ENCODE measurements around the gene SPPL2B.

Gene SPPL2B

DNA sequence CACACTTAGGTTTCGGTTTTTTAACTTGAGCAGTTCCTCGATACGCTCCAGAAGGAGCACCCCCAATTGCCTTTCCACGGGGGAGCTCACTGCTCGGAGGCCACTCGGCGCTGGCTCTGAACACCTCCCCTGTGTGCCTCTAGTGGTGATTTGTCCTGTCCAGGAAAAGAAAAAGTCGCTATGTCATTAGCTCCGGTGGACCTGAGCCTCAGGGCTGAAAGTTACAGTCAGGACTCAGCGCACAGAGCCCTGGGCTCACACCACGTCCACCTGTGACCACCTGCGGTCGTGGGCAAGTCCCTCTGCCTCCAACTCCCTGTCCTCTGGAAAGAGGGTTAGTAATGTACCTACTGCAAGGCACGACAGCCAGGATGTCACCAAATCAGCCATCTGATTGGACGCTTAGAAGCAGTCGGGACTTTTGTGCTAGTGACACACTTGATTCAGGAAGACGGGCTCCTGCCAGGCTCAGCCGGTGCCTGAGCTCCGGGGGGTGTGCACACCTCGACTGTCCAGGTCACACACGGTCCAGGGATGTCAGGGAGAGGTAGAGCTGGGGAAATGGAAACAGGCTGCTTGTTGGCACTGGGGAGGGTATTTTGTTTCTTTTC lies 27.7 kb downstream of the SPPL2B start:
- no peak for DNase-seq

DNA sequence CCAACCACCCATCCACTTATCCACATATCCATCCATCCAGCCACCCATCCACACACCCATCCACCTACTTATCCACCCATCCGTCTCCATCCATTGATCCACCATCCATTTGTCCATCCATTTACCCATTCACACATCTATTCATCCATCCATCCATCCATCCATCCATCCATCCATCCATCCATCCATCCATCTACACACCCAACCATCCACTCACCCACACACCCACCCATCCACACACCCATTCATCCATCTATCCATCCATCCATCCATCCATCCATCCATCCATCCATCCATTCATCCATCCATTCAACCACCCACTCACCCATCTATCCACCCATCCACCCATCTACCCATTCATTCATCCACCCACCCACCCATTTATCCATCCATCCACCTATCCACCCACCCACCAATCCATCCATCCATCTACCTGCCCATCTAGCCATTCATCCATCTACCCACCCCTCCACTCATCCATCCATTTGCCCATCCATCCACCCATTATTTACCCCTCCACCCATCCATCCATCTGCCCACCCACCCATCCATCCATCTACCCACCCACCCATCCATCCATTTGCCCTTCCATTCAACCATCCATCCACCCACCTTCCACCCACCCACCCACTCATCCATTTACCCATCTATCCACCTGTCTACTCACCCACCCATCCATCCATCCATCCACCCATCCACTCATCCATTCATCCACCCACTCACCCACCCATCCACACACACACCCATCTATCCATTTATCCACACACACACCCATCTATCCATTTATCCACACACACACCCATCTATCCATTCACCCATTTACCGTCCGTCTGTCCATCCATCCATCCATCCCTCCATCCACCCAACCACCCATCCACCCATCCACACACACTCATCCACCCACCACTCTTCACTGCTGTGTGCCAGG lies 29.1 kb downstream of the SPPL2B start:
- no peak for DNase-seq

DNA sequence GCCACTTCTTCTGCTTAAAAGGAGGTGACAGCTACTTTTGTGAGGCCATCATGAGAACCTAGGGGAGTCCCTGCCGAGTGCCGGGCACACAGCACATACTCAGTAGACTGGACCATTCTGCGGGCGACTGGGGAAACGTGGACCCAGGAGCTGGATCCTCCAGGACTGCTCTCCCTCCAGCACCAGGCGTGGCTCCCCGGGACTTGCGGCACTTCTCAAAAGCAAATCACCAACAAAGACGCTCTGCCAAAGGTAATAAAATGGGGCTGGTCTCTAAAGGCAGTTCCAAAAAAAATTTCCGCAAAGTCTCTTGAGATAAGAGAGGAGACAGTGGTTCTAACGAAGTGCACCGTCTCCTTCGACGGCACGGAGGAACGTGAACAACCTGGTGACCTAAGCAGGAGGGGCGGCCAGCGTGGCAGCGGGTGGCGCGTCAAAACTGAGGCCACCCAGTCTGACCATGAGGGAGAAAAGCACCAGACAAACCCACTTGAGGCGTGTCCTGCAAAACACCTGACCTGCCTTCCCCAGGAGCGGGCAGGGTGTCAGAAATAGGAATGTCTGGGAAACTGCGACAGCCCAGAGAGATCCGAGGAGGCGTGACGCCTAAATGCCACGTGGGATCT lies 30.2 kb downstream of the SPPL2B start:
- DNase-seq = no peak

DNA sequence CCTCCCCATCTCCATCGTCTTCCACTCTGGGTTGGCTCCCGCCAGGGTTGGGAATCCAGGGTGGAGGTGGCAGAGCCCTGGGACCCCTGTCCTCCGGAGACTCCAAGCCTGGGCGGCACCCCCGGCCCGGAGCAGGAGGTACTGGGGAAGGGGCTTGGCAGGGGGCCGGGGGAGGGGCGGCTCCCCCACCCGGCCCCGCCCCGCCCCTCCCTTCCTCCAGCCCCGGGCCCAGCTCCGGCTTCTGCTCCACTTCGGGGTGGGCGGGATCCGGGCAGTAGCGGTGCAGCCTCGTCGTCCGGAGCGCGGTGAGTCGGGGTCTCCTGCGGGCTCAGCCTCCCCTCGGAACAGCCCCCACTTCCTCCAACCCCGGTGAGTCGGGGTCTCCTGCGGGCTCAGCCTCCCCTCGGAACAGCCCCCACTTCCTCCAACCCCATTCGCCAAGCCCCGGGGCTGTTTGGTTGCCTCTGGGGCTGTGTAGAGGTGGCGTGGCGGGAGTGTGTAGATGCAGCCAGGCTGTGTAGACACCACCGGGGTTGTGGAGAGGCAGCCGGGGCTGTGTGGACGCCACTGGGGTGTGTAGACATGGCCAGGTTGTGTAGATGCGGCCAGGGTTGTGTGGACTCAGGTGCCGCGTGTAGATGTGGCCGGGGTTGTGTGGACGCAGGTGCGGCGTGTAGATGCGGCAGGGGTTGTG lies 31.7 kb downstream of the SPPL2B start, which contains the start of gene TMPRSS9:
TMPRSS9 (plus strand) TSS at position 274 of the 694 bp plus-strand sequence. CDS start 29,521 bp downstream, outside the sequence.
- DNase-seq = no peak

DNA sequence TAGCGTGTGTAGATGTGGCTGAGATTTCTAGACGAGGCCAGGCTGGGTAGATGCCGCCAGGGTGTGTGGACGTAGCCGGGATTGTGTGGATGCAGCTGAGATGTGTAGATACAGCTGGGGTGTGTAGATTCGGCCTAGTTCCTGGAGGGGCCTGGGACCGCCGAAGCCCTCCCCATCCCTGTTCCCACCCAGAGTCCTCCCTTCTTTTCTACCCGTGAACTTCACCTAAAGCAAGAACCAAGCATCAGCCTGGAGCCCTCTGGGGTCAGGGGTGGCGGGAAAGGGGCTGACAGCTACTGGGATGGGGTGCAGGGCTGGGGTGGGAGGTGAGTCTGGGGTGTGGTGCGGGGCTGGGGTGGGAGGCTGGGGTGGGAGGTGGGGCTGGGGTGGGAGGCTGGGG lies 32.3 kb downstream of the SPPL2B start:
- no peak for DNase-seq

DNA sequence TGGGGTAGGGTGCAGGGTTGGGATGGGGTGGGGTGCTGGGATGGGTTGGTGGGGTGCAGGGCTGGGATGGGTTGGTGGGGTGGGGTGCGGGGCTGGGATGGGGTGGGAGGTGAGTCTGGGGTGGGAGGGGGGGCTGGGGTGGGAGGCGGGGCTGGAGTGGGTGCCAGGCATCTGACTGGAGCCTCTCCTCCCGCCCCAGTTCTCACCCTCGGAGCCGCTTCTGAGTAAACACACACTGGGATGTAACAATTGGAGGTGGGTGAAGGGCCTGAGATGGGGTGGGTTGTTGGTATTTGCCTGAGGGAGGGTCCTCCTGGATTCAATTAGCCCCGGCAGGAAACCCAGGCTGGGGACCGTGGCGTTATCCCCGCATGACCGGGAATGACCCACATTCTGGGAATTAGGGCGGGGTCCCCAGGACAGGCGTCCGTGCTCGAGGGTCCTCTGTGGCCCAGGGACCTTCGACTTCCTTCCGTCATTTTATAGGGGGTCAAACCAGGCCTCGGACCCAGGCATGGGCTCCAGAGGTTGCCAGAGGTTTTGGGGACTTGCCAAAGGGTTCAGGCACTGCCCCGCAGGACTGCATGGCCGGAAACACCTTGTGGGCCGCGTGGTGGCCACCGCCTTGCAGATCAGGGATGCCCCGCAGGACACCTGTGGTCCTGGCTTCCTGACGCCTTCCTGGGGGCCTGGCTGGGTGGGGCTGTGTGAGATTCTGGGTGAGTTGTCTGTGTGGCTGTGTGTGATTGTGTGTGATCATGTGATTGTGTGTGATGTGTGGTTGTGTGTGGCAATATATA lies 33.0 kb downstream of the SPPL2B start:
- no peak for DNase-seq

DNA sequence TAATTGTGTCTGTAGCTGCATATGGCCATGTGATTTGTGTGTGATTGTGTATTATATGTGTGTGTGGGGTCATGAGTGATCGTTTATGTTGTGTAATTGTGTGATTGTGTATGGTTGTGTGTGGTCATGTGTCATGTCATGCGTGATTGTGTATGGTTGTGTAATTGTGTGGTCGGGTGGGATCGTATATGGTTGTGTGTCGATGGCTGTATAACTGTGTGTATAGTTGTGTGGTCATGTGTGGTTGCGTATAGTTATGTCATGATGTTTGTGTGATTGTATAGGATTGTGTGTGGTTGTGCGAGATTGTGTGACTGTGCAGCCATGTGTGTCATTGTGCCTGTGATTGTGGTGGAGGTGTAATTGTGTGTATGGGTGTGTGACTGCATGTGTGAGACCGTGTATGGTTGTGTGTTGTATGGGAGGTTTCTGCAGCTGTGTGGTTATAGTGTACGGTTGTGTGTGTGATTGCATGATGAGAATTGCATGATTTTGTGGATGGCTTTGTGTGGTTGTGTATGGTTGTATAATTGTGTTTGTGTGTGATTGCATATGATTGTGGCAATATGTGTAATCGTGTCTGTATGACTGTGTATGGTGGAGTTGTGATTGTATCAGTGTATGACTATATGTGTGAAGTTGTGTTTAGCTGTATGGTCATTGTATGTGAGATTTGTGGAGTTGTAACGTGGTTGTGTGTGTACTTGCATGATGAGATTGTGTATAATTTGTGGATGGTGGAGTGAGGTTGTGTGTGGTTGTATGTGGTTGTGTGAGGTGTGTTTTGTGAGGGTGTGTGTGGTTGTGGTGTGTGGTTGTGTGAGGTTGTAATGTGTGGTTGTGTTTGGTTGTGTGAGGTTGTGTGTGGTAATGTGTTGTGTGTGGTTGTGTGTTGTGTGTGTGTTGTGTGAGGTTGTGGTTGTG lies 33.8 kb downstream of the SPPL2B start:
- no peak for DNase-seq

DNA sequence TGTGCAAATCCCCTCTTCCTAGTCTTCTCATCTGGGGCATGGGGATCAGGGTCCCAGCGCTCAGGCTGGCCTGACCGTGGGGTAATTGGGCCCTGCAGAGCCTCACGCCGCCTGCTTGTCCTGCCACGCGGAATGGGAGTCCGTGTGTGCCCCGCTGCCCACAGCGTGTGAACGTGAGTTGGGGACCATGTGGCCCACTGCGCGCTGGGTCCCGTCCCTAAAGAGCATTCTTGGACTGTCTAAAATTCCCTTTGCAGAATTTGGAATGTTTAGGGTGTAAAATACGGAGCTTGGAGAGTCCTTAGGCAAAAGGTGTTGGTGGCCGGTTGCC lies 34.5 kb downstream of the SPPL2B start:
- no peak for DNase-seq

DNA sequence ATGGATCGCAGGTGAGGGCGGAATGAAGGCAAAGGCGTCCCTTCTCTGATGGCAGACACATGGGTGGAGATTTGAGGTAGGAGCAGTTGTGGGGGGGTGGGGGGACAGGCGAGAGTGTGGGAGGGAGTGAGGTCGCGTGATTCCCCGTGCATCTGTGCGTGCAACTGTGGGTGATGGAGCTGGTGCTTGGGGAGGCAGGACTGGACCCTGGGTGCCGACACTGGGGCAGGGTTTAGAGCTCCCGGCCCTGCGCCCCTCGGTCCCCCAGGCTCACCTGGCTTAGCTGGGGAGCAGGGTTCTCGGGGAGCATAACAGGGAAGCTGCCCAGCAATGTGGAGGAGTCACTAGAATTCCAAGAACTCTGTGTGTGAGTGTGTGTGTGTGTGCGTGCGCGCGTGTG lies 34.9 kb downstream of the SPPL2B start:
- DNase-seq = no peak

DNA sequence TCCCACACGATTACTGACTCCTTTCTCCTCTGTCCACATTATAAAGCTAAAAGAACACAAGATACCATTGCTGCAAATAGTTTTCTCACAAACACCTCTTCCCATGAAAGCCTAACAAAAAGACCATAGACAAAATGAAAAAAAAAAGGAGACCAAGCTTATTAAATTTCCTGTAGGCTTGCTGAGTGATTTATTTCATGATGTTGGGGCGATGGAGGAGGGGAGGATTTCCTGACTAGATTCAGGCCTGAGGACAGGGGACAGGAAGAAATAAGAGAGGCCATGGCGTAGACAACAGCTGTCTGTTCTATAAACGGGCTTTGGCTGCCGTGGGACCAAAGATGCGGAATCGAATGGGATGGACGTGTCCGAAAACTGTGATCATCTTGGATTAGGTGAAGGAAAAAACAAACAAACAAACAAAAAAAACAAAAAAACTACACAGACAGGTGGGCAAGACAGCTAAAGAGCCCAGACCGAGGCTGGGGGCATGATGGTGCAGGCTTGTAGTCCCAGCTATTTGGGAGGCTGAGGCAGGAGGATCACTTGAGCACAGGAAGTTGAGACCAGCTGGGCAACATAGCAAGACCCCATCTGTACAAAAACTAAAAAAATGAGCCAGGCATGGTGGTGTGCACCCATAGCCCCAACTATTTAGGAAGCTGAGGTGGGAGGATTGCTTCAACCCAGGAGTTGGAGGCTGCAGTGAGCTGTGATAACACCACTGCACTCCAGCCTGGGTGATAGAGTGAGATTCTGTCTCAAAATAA lies 36.9 kb downstream of the SPPL2B start:
- no peak for DNase-seq

DNA sequence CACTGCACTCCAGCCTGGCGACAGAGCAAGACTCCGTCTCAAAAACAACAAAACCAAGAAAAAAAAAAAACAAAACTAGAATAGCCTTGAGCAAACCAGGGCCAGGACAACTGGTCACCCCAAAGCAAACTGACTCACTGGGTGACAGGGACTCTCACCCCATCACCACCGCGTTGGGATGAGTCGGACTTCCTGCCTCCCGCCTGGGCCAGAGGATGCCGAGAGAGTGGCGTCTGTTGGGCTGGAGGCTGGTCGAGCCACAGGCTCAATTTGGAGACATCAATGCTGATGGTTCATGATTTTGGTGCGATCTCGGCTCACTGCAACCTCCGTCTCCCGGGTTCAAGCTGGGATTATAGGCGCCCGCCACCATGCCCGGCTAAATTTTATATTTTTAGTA lies 43.2 kb downstream of the SPPL2B start:
- no peak for DNase-seq

DNA sequence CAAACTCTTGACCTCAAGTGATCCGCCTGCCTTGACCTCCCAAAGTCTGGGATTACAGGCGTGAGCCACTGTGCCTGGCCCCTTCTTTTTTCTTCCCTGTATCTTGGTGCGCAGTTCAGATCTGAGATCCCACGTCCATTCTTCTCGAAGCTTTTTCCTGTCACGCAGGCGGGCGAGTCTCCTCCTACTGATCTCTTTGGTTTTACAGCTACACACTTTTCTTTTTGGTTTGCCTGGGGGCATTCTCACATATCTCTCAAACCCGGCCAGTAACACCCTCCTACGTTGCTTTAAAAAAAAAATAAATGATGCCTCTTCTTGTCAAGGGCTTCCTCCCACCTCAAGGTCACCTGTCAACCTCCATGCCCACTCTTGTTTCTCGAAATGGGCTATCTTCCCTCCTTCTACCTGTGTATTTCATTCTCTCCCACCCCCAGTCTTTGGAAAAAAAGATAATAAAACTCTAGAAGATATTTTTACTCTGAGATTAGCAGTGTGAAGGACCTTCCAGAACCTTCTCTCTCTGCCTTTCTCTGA lies 43.7 kb downstream of the SPPL2B start:
- DNase-seq = no peak

DNA sequence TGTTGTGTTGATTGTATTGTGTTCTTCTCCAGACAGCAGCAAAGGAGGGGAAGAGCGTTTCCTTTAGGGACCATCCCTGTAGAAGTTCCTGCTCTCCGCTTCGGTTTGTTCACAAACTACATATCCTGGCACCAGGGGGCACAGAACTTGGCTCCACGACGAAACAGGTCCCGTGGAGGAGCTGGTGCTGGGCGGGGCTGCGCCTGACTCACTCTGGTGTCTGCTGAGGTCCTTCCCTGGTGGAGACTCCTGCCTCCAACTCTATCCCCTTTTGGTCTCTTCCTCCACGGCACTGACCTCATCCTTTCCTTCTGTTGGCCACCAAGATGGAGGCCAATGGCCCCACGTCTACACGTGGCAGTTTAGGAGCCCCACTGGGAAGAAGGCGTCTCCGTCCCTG lies 46.3 kb downstream of the SPPL2B start:
- no peak for DNase-seq

DNA sequence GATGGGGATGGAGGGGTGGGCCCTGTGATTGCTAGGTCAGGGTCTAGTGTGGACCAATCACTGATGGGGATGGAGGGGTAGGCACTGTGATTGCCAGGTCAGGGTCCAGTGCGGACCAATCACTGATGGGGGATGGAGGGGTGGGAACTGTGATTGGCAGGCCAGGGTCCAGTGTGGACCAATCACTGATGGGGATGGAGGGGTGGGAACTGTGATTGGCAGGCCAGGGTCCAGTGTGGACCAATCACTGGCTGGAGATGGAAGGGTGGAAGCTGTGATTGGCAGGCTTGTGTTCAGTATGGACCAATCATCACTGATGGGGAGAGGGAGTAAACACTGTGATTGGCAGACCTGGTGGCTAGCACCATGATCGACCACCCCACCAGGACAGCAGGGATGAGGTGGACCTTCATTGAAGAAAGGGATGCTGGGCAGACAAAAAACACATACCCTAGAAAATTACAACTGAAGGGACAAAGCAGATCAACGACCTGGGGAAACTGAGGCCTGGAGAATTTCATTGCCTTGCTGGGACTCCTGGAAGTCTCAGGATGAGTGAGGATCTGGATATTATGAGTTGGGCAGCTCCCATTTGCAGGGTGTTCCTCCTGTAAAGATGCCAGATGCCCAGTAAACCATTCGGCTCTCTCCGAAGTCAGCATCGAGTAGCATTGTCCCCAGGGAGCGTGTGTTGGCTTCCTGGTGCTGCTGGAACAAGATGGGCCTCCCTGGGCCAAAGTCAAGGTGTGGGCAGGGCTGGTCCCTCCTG lies 47.1 kb downstream of the SPPL2B start:
- DNase-seq = no peak

DNA sequence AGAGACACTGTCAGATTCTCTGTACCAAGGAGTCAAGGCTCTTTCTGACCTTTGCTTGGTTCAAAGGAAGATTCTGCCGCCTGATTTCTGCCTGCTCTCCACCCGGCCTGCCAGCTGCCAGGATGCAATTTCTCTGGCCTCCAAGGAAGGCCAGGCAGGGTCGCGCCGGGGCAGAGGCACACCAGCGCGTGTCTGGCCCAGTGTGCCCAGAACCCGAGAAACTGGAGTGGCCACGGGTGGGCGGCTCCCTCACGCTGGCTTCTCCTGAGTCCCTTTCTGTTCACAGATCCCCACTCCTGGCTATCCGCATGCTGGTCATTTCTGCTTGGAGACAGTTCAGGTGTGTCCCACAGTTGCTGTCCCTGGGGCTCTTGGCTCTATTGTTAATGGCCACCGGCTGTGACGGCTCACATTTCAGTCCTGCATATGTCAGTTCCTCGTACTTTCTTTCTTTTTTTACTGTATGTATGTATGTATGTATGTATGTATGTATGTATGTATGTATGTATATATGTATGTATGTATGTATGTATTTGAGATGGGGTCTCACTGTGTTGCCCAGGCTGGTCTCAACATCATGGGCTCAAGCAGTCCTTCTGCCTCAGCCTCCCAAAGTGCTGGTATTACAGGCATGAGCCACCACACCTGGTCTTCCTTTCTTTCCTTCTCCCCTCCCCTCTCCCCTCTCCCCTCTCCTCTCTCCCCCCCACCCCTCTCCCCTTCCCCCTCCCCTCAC lies 48.5 kb downstream of the SPPL2B start:
- no peak for DNase-seq

DNA sequence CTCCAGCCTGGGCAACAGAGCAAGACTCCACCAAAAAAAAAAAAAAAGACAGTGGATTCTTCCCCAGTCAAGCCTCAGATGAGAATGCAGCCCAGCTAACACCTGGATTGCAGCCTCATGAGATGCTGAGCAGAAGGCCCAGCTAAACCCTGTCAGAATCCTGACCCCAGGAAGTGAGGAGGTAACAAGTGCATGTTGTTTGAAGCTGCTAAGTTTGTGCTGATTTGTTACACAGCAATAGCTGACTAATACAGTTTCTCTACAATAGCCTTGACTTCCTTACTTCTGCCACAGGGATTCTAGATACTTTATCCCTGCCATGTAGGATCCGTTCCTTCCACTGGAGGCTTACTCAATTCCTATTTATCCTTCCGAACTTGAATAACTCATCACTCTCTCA lies 52.1 kb downstream of the SPPL2B start:
- DNase-seq = no peak

DNA sequence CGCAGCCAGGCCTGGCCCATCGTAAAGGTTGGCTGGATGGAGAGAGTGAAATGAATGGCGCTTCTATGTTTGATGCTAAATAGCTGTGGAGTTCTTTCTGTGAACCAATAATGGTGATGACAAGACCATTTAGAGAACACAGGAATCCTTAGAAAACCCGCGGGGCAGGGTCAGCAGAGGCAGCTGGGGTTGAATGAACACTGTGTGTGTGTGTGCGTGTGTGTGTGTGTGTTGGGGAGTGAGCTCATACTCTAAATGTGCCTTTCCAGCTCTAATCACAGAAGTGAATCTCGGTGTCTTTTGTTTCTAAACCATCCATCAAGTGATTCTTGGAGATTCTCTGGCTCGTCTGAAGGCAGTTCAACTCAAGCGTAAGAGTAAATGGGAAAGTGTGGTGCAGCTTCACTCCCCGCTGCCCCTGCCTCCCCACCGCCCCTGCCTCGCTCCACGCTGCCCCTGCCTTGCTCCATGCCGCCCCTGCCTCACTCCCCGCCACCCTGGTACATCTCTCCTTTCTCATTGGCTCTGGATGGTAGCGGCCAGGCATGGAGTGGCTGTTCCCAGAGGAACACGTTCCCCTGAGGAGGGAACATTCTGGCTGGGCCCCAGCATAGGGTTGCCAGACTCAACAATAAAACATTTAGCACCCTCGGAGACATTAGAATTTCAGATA lies 52.8 kb downstream of the SPPL2B start:
- DNase-seq = no peak

DNA sequence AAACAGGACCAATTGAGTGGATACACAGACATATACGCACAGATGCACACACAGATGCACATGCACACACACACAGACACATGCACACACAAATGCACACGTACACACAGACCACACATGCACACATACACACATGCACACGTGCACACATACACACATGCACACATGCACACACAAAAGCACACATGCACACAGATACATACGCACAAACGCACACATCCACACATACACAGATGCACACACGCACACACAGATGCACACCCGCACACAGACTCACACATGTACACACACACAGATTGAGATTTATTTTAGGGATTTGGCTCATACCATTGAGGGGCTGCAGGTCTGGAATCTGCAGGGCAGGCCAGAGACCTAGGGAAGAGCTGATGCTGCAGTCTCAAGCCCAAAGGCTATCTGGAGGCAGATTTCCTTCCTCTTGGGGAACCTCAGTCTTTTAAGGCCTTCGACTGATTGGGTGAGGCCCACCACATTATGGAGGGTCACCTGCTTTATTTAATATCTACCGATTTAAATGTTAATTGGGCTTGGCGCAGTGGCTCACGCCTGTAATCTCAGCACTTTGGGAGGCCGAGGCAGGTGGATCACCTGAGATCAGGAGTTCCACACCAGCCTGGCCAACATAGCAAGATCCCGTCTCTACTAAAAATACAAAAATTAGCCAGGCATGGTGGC lies 54.2 kb downstream of the SPPL2B start:
- DNase-seq = no peak

Data from stimulated activated CD4-positive, alpha-beta T cell treated with anti-CD3 and anti-CD28 coated beads, Interleukin-4, amount 100 ng/mL, for 24 hours (primary cell).